GM10847 (cell line): ENCODE data around the gene NHERF2.

Experiments used
- POLR2A ChIP-seq: IDR thresholded peaks from 2 replicates; pipeline ENCODE4 v1.6.1; 2011; ENCODE audit not compliant: insufficient read length; ENCODE audit errors: extremely low read depth

NHERF2 gene

GRCh38 chr16:2028146-2028545, 1.4 kb downstream of the NHERF2 start:
- no peak for TF ChIP-seq POLR2A

DNA sequence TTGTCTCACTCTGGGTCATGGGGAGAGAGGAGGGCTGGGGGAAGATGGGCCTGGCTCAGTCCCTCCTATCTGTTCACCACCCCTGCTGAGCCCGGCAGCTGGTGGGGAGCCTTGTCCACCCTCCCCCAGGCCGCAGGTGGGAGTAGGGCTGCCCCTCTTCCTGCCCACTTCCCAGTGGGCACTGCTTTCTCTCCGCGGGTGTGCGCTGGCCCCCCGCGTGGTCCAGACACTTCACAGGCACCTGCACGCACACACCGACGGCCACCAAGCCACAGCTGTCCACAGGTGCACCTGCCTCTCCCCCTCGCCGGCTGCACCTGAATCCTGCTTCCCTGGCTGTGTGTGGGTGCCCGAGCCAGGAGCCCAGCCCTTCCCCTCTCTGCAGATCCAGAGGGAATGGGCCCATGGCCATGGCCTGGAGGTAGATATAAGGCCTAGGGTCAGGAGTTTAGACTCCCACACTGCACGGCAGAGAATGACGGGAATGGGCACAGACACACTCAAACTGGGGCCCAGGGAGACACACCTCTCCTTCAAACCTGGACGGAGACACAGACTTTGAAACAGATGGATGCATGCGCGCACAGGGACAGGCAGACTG, 2.0 kb downstream of the NHERF2 start:
- TF ChIP-seq POLR2A: no peak

- no peak for TF ChIP-seq POLR2A
Observed at GRCh38 chr16:2029350-2029749, 2.6 kb downstream of the NHERF2 start.

GRCh38 chr16:2030036-2030435, 3.3 kb downstream of the NHERF2 start:
- TF ChIP-seq POLR2A: no peak

GRCh38 chr16:2031081-2031577, 4.4 kb downstream of the NHERF2 start:
- no peak for TF ChIP-seq POLR2A

GRCh38 chr16:2032285-2033056, 5.8 kb downstream of the NHERF2 start:
- no peak for TF ChIP-seq POLR2A

DNA sequence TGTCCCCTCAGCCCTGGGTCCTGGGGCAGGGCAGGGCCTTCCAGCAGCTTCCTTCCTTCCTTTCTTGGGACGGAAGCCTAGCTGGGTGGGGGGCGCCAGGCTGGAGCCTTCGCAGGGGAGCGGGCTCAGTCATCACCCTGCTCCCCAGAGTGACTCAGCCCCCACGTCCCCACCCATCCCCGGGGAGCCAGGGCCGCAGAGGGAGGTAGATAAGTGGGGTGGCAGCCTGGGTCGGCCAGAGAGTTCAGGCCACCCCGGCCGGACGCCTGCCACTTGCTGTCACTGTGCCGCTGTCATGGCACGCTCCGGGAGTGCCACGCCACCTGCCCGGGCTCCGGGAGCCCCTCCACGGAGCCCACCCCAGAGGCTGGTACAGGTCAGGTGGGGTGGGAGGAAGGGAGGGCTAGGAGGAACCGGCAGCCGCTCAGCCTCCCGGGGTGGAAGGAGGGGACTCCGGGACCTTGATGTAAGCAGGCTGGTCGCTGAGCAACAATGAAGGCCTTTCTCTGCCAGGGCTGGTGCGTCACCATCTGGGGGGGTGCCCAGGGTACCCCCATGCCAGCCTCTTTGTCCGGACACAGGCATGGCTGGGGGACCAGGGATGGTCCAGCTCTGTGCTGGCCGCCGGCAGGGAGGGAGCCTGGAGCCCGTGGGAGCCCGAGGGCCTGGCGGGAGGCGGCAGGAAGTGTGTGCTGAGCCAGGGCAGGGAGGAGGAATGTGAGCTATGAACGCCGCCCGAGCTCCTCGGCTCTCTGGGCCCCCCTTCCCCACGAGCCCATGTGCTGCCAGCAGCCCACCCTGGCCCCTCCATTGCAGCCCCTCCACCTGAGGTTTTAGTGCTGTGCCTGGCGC, 6.6 kb downstream of the NHERF2 start:
- TF ChIP-seq POLR2A: no peak

GRCh38 chr16:2034696-2035430, 8.2 kb downstream of the NHERF2 start:
- no peak for TF ChIP-seq POLR2A

- no peak for TF ChIP-seq POLR2A
Observed at GRCh38 chr16:2035431-2036199, 8.9 kb downstream of the NHERF2 start.

DNA sequence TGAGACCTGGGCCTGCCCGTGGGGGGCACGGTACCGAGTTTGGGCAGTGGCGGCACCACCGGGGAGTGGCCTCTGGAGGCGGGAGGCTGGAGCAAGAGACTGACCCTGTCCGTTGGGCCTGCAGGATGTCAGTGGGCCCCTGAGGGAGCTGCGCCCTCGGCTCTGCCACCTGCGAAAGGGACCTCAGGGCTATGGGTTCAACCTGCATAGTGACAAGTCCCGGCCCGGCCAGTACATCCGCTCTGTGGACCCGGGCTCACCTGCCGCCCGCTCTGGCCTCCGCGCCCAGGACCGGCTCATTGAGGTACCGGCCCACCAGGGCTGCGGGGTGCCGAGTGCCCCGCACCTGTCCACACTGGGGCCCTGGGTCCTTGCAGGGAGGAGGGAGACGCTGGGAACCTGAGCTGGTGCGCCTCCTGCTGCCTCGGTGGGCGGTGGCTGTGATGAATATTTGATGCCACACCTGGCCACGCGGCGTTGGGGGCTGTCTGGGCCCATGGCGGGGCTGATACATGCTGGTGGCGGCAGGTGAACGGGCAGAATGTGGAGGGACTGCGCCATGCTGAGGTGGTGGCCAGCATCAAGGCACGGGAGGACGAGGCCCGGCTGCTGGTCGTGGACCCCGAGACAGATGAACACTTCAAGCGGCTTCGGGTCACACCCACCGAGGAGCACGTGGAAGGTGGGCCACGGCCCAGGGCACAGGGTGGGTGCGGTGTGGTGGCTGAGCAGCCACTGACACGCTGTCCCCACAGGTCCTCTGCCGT, 9.7 kb downstream of the NHERF2 start:
- no peak for TF ChIP-seq POLR2A

DNA sequence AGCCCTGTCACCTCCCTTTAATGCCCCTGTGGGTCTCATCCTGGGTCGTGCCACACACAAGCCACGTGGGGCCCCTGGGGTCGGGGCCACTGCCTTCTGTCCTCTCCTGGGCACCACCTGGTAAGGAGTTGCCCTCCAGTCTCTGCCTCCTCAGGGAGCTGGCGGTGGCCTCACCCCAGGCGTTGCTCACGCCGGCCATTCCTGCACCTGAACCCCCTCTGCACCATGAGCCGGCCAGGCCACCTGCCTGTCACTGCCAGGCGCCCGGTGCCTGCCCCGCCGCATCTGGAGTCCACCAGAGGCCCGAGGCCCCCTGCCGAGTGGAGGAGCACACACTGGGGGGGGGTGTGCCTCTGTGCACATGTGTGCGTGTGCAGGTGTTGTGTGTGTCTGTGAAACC, 10.4 kb downstream of the NHERF2 start:
- no peak for TF ChIP-seq POLR2A

GRCh38 chr16:2037647-2038381, 11.1 kb downstream of the NHERF2 start:
- no peak for TF ChIP-seq POLR2A
